H9 (cell line): ENCODE data around the gene FERMT2. TPM values are rescaled to one million over a fixed set of nuclear protein-coding genes. Genes with fewer than 3 reads are reported as not detected.

Experiments
- DNase-seq: peaks from one replicate; pipeline ENCODE4 v3.0.0-alpha.2; 2017
- H2AFZ ChIP-seq: one replicate; pipeline ENCODE4 v1.6.1; 2013; ENCODE audit warnings: mild to moderate bottlenecking, low read length, control low read depth, moderate library complexity
- H2AK5ac ChIP-seq: 2 replicates; pipeline ENCODE4 v1.6.1; 2013; ENCODE audit warnings: low read length, control low read depth, mixed read lengths; ENCODE audit not compliant: insufficient read length
- H2BK120ac ChIP-seq: one replicate; pipeline ENCODE4 v1.6.1; 2013; ENCODE audit warnings: low read depth, mild to moderate bottlenecking, low read length, control low read depth, inconsistent platforms; ENCODE audit not compliant: poor library complexity, severe bottlenecking
- H2BK12ac ChIP-seq: 2 replicates; pipeline ENCODE4 v1.6.1; 2013; ENCODE audit warnings: low read length, control low read depth, mixed read lengths, low read depth; ENCODE audit not compliant: insufficient read length
- H2BK15ac ChIP-seq: 2 replicates; pipeline ENCODE4 v1.6.1; 2013; ENCODE audit warnings: low read depth, low read length, control low read depth
- H2BK20ac ChIP-seq: one replicate; pipeline ENCODE4 v1.6.1; 2013; ENCODE audit warnings: low read depth, mild to moderate bottlenecking, low read length, control low read depth, inconsistent platforms; ENCODE audit not compliant: poor library complexity, severe bottlenecking
- H2BK5ac ChIP-seq: 2 replicates; pipeline ENCODE4 v1.6.1; 2013; ENCODE audit warnings: low read length, control low read depth, mixed read lengths; ENCODE audit not compliant: insufficient read length
- H3K14ac ChIP-seq: 2 replicates; pipeline ENCODE4 v1.6.1; 2013; ENCODE audit warnings: low read length, control low read depth; ENCODE audit not compliant: insufficient read depth
- H3K18ac ChIP-seq: 2 replicates; pipeline ENCODE4 v1.6.1; 2013; ENCODE audit warnings: low read depth, mild to moderate bottlenecking, mixed read lengths, low read length, control low read depth; ENCODE audit not compliant: insufficient read length
- H3K23ac ChIP-seq: 2 replicates; pipeline ENCODE4 v1.6.1; 2013; ENCODE audit warnings: low read length, control low read depth, mixed read lengths, low read depth; ENCODE audit not compliant: insufficient read length
- H3K23me2 ChIP-seq: 2 replicates; pipeline ENCODE4 v1.6.1; 2013; ENCODE audit warnings: low read depth, mild to moderate bottlenecking, mixed read lengths, low read length, control low read depth; ENCODE audit not compliant: insufficient read length, poor library complexity, severe bottlenecking
- H3K27ac ChIP-seq: 2 replicates; pipeline ENCODE4 v1.5.1; 2013; ENCODE audit warnings: low read length, control low read depth, mixed read lengths, low read depth; ENCODE audit not compliant: insufficient read length
- H3K27me3 ChIP-seq: 2 replicates; pipeline ENCODE4 v1.6.1; 2013; ENCODE audit warnings: low read length, control low read depth, inconsistent platforms; ENCODE audit not compliant: insufficient read depth
- H3K4ac ChIP-seq: 2 replicates; pipeline ENCODE4 v1.6.1; 2013; ENCODE audit warnings: low read depth, mild to moderate bottlenecking, control low read depth, inconsistent platforms, low read length, moderate library complexity
- H3K4me1 ChIP-seq: 2 replicates; pipeline ENCODE4 v1.6.1; 2013; ENCODE audit warnings: low read length, control low read depth, inconsistent platforms; ENCODE audit not compliant: insufficient read depth
- H3K4me2 ChIP-seq: 2 replicates; pipeline ENCODE4 v1.6.1; 2013; ENCODE audit warnings: low read length, control low read depth, mixed read lengths; ENCODE audit not compliant: insufficient read length, insufficient read depth
- H3K56ac ChIP-seq: 2 replicates; pipeline ENCODE4 v1.6.1; 2013; ENCODE audit warnings: low read depth, mild to moderate bottlenecking, mixed read lengths, low read length, control low read depth; ENCODE audit not compliant: insufficient read length
- H3K79me1 ChIP-seq: 2 replicates; pipeline ENCODE4 v1.6.1; 2013; ENCODE audit warnings: low read depth, mild to moderate bottlenecking, moderate library complexity, low read length, control low read depth, inconsistent platforms; ENCODE audit not compliant: insufficient read depth, poor library complexity, severe bottlenecking
- H3K79me2 ChIP-seq: 2 replicates; pipeline ENCODE4 v1.6.1; 2013; ENCODE audit warnings: low read length, control low read depth, inconsistent platforms; ENCODE audit not compliant: insufficient read depth
- H3K9ac ChIP-seq: 2 replicates; pipeline ENCODE4 v1.6.1; 2013; ENCODE audit warnings: low read length, control low read depth, mixed read lengths; ENCODE audit not compliant: insufficient read length; ENCODE audit errors: extremely low read depth
- H3K9me3 ChIP-seq: one replicate; pipeline ENCODE4 v1.6.1; 2013; ENCODE audit warnings: low read depth, low read length, inconsistent platforms; ENCODE audit not compliant: control insufficient read depth
- H3T11ph ChIP-seq: one replicate; pipeline ENCODE4 v1.6.1; 2013; ENCODE audit warnings: mild to moderate bottlenecking, low read length, control low read depth, inconsistent platforms
- H4K20me1 ChIP-seq: one replicate; pipeline ENCODE4 v1.6.1; 2013; ENCODE audit not compliant: control insufficient read depth, insufficient read length, insufficient read depth
- H4K5ac ChIP-seq: 2 replicates; pipeline ENCODE4 v1.6.1; 2013; ENCODE audit warnings: low read depth, mild to moderate bottlenecking, mixed read lengths, low read length, control low read depth; ENCODE audit not compliant: insufficient read length
- H4K8ac ChIP-seq: replicated peaks from 2 replicates; pipeline ENCODE4 v1.6.1; 2013; ENCODE audit warnings: low read length, control low read depth, mixed read lengths, low read depth; ENCODE audit not compliant: insufficient read length
- H4K91ac ChIP-seq: 2 replicates; pipeline ENCODE4 v1.6.1; 2013; ENCODE audit warnings: low read depth, mild to moderate bottlenecking, moderate library complexity, mixed read lengths, low read length, control low read depth; ENCODE audit not compliant: insufficient read length
- H3K27ac Mint-ChIP-seq, 3 experiments: 2 replicates in 2 of 3; 3 replicates in 1 of 3; pipeline ENCODE4 v1.8.0; 2020 to 2021; ENCODE audit warnings: mixed read lengths in 3 of 3, mild to moderate bottlenecking in 1 of 3, moderate library complexity in 1 of 3
- H3K27me3 Mint-ChIP-seq: 2 replicates; pipeline ENCODE4 v1.8.0; 2021; ENCODE audit warnings: low read depth, mild to moderate bottlenecking, moderate library complexity, mixed read lengths
- H3K36me3 Mint-ChIP-seq, 3 experiments: 2 replicates in 2 of 3; 3 replicates in 1 of 3; pipeline ENCODE4 v1.8.0; 2020 to 2021; ENCODE audit warnings: low read depth in 3 of 3, mixed read lengths in 3 of 3; ENCODE audit not compliant: insufficient read depth in 1 of 3
- H3K4me1 Mint-ChIP-seq, 2 experiments: 2 replicates each; pipeline ENCODE4 v1.8.0; 2020; ENCODE audit warnings: mixed read lengths in 2 of 2
- H3K4me3 Mint-ChIP-seq, 2 experiments: 2 replicates in 1 of 2; 3 replicates in 1 of 2; pipeline ENCODE4 v1.8.0; 2020 to 2021; ENCODE audit warnings: mild to moderate bottlenecking in 2 of 2, mixed read lengths in 2 of 2, moderate library complexity in 1 of 2
- H3K9me3 Mint-ChIP-seq, 2 experiments: 2 replicates in 1 of 2; 3 replicates in 1 of 2; pipeline ENCODE4 v1.8.0; 2020; ENCODE audit warnings: mild to moderate bottlenecking in 2 of 2, mixed read lengths in 2 of 2, moderate library complexity in 1 of 2
- CTCF ChIP-seq: fragments of 200-600 bp; sonication (generic); conservative IDR thresholded peaks from 3 replicates; pipeline ENCODE4 v1.8.0; 2021; ENCODE audit warnings: antibody characterized with exemption, mild to moderate bottlenecking
- total RNA-seq: library from RNA; stranded (reverse); gene quantifications from 2 replicates; pipeline ENCODE4 v1.2.1, GENCODE V29; 2021

Gene FERMT2
- total RNA-seq, 1 experiment from 2014 or later, result 128 TPM

DNA sequence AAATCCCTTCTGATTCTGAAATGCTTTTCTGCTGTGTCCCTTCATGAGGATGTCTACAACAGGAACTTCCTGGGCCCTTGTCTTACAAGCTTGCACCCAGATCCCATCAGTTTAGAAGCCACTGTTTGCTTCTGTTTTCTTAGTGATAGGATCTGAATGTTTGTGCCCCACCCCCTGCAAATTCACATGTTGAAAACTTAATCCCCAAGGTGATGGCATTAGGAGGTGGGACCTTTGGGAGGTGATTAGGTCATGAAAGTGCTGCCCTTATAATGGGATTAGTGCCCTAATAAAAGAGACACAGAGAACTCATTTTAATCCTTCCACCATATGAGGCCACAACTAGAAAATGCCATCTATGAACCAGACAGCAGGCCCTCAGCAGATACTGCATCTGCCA lies 123.4 kb downstream of the FERMT2 start:
- Histone ChIP-seq H3K23ac (no peak overlapping the region), H3K14ac (no peak overlapping the region), H4K91ac (no peak overlapping the region), H2BK20ac (no peak overlapping the region), H3K9me3 (no peaks in the 10 kb centered on the region), H2BK15ac (no peak overlapping the region), H3K79me1 (no peaks in the 10 kb centered on the region), H3K27ac (no peak overlapping the region), H3K27me3 (no peaks in the 10 kb centered on the region), H2BK12ac (no peak overlapping the region), H3T11ph (no peak overlapping the region), H2AFZ (no peak overlapping the region), H2AK5ac (no peak overlapping the region), H4K20me1 (no peaks in the 10 kb centered on the region), H3K4me1 (peaks cover 3% of the 10 kb centered on the region; the same call in 1 of the 2 replicates), H3K56ac (no peak overlapping the region), H3K4ac (no peak overlapping the region), H2BK5ac (no peak overlapping the region), H4K5ac (no peak overlapping the region), H3K23me2 (no peaks in the 10 kb centered on the region), H4K8ac (no peak overlapping the region), H3K18ac (no peak overlapping the region), H3K9ac (no peak overlapping the region), H2BK120ac (no peak overlapping the region), H3K4me2 (no peak overlapping the region), H3K79me2 (no peaks in the 10 kb centered on the region)
- H3K36me3 Mint-ChIP-seq, result no peaks in the 10 kb centered on the region
- no peak for TF ChIP-seq CTCF
- H3K27ac Mint-ChIP-seq, result no peak overlapping the region; a peak in 2 of 7 replicates
- peak overlapping the region in 1 of 2 experiments; percentile 36; a peak in 1 of 5 replicates for H3K4me3 Mint-ChIP-seq
- no peaks in the 10 kb centered on the region for H3K27me3 Mint-ChIP-seq
- no peak for DNase-seq
- peaks cover 30 to 32% of the 10 kb centered on the region in 2 experiments for H3K4me1 Mint-ChIP-seq
- no peaks in the 10 kb centered on the region for H3K9me3 Mint-ChIP-seq
